Smooth muscle cell (in vitro differentiated cells): Measurements from ENCODE around the gene SLC24A3. TPM values are rescaled to one million over a fixed set of nuclear protein-coding genes. Genes with fewer than 3 reads are reported as not detected.

Experiments
- DNase-seq: peaks from one replicate; lab custom pipeline; 2025; ENCODE audit not compliant: unreplicated experiment; lab: John Stamatoyannopoulos, UW
- H2AFZ ChIP-seq: fragments of 200-600 bp; sonication (generic); 2 replicates; pipeline ENCODE4 v1.6.0; 2016; ENCODE audit warnings: antibody characterized with exemption, low read depth, mild to moderate bottlenecking
- H3F3A ChIP-seq: fragments of 200-600 bp; sonication (generic); 2 replicates; pipeline ENCODE4 v1.6.0; 2017; ENCODE audit warnings: antibody characterized with exemption, low read depth
- H3K27ac ChIP-seq: fragments of 200-600 bp; sonication (generic); 2 replicates; pipeline ENCODE4 v1.5.1; 2016; ENCODE audit warnings: low read depth, mild to moderate bottlenecking
- H3K27me3 ChIP-seq: fragments of 200-600 bp; sonication (generic); 2 replicates; pipeline ENCODE4 v1.6.1; 2016; ENCODE audit warnings: low read depth, mild to moderate bottlenecking
- H3K36me3 ChIP-seq: fragments of 200-600 bp; sonication (generic); 2 replicates; pipeline ENCODE4 v1.5.1; 2016; ENCODE audit warnings: low read depth
- H3K4me1 ChIP-seq: fragments of 200-600 bp; sonication (generic); 2 replicates; pipeline ENCODE4 v1.5.1; 2016; ENCODE audit warnings: low read depth
- H3K4me2 ChIP-seq: fragments of 200-600 bp; sonication (generic); 2 replicates; pipeline ENCODE4 v1.6.0; 2016; ENCODE audit warnings: mild to moderate bottlenecking
- H3K4me3 ChIP-seq: fragments of 200-600 bp; sonication (generic); 2 replicates; pipeline ENCODE4 v1.5.1; 2016; ENCODE audit warnings: mild to moderate bottlenecking
- H3K79me2 ChIP-seq: fragments of 200-600 bp; sonication (generic); 2 replicates; pipeline ENCODE4 v1.6.0; 2016; ENCODE audit warnings: low read depth, mild to moderate bottlenecking
- H3K9ac ChIP-seq: fragments of 200-600 bp; sonication (generic); 2 replicates; pipeline ENCODE4 v1.6.0; 2016; ENCODE audit warnings: low read depth
- H3K9me3 ChIP-seq: fragments of 200-600 bp; sonication (generic); replicated peaks from 2 replicates; pipeline ENCODE4 v1.5.1; 2016; ENCODE audit warnings: low read depth
- H4K20me1 ChIP-seq: fragments of 200-600 bp; sonication (generic); 2 replicates; pipeline ENCODE4 v1.6.0; 2016; ENCODE audit warnings: low read depth
- WGBS: methylation state at CpG from one replicate; pipeline ENCODE4 v1.1.7; 2016; ENCODE audit warnings: low lambda C conversion rate; 5-methylcytosine and 5-hydroxymethylcytosine counted together
- polyA plus RNA-seq: library from polyadenylated mRNA; unstranded; fragments of >200 nt; fragmentation: Nextera tagmentation; extraction: Ambion mirVana; gene quantifications from 2 replicates; pipeline ENCODE4 v1.2.1, GENCODE V29; 2016
- total RNA-seq: library from RNA; depleted of rRNA; stranded (reverse); fragments of >200 nt; gene quantifications from 2 replicates; pipeline ENCODE4 v1.2.3, GENCODE V29; 2014
- TF ChIP-seq, protein P1 (sequence below): fragments of 200-600 bp; sonication (generic); IDR thresholded peaks from 2 replicates; pipeline ENCODE4 v1.5.1; 2017; ENCODE audit warnings: borderline replicate concordance, mild to moderate bottlenecking, antibody characterized with exemption; ENCODE audit not compliant: insufficient read depth, poor library complexity, severe bottlenecking

SLC24A3 gene
- total and polyA plus RNA-seq, 2 experiments from 2014 or later, result 2.5 to 3.2 TPM

DNA sequence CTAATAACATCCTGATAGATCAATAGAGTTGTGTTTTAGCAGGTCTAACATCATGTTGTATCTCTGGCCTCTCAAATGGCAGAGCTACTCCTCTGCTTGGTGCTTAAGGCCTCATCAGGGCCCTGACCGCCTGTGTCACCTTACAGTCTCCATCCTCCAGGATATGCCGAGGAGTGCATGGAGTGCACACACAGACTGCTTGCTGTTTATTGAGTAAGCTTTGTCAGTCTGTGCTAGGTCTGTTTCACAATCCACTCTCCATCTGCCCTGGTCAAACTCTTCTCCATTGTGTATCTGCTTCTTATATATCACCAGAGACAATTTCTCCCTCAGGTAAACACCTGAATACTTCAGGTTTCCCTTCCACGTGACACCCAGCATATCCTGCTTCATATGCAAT lies 136.1 kb downstream of the SLC24A3 start:
- 81% methylated on average over 3 of the region's 3 CpGs for WGBS
- H3K4me2 ChIP-seq, result no peak overlapping the region
- H3K9ac ChIP-seq, result no peak overlapping the region
- no peak for DNase-seq
- H3K4me3 ChIP-seq, result no peak overlapping the region
- H3K36me3 ChIP-seq, result no peaks in the 10 kb centered on the region
- H3K79me2 ChIP-seq, result no peaks in the 10 kb centered on the region
- peaks cover 3% of the 10 kb centered on the region for H3K27me3 ChIP-seq
- H3F3A ChIP-seq, result no peaks in the 10 kb centered on the region
- no peak overlapping the region for H3K27ac ChIP-seq
- no peaks in the 10 kb centered on the region for H4K20me1 ChIP-seq
- no peak overlapping the region for H2AFZ ChIP-seq
- H3K4me1 ChIP-seq, result no peaks in the 10 kb centered on the region
- TF ChIP-seq, protein P1, sequence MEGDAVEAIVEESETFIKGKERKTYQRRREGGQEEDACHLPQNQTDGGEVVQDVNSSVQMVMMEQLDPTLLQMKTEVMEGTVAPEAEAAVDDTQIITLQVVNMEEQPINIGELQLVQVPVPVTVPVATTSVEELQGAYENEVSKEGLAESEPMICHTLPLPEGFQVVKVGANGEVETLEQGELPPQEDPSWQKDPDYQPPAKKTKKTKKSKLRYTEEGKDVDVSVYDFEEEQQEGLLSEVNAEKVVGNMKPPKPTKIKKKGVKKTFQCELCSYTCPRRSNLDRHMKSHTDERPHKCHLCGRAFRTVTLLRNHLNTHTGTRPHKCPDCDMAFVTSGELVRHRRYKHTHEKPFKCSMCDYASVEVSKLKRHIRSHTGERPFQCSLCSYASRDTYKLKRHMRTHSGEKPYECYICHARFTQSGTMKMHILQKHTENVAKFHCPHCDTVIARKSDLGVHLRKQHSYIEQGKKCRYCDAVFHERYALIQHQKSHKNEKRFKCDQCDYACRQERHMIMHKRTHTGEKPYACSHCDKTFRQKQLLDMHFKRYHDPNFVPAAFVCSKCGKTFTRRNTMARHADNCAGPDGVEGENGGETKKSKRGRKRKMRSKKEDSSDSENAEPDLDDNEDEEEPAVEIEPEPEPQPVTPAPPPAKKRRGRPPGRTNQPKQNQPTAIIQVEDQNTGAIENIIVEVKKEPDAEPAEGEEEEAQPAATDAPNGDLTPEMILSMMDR, result no peak
- H3K9me3 ChIP-seq, result no peaks in the 10 kb centered on the region

DNA sequence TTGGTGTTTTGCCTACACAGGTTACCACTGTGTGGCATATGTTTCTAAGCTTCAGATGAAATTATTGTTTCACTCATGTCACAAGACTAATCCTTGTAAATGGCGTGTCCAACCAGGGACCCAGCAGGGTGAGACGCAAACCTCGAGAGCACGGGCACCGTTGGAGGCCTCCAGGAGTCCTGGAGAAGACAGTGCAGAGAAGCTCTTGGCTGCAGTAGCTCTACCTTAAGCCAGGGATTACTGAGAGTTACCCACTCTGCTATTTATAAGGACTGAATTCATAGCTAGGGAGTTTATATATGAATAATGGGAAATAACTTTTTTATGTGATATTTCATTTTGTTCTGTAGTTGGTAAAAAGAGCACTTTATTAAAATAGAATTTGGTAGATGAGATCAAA lies 137.4 kb downstream of the SLC24A3 start:
- TF ChIP-seq, protein P1, result no peak
- Histone ChIP-seq H3K9ac (no peak overlapping the region), H3K27me3 (no peaks in the 10 kb centered on the region), H3K4me1 (no peaks in the 10 kb centered on the region), H3K27ac (no peak overlapping the region), H3K36me3 (no peaks in the 10 kb centered on the region), H2AFZ (no peak overlapping the region), H3K4me2 (no peak overlapping the region), H3K9me3 (no peaks in the 10 kb centered on the region), H3K79me2 (no peaks in the 10 kb centered on the region), H4K20me1 (no peaks in the 10 kb centered on the region), H3F3A (no peaks in the 10 kb centered on the region), H3K4me3 (no peak overlapping the region)
- no peak for DNase-seq
- WGBS, result 93% methylated on average over 5 of the region's 5 CpGs

DNA sequence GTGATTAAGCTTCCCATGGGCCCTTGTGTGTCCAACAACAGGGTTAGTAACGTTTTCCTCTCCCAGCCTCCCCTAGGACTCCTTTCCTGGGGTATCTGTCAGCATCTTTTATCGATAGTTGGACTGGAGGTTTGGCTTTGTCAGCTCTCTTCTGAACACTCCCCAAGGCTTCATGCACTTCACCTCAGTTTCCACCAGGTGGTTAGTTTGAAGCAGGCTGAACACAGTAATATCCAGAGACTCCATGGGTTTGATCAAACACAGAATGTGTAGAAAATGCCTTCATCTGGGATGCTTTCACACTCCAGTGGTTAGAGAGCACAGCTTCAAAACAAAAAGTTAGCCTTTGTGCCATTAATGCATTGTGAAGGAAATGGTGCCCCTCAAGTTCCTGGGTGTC lies 139.1 kb downstream of the SLC24A3 start:
- Histone ChIP-seq H3K4me2 (no peak overlapping the region), H3F3A (no peaks in the 10 kb centered on the region), H3K9ac (no peak overlapping the region), H3K4me3 (no peak overlapping the region), H2AFZ (no peak overlapping the region), H3K27me3 (no peaks in the 10 kb centered on the region), H3K79me2 (no peaks in the 10 kb centered on the region), H3K9me3 (no peaks in the 10 kb centered on the region), H3K36me3 (no peaks in the 10 kb centered on the region), H3K27ac (no peak overlapping the region), H4K20me1 (no peaks in the 10 kb centered on the region), H3K4me1 (no peaks in the 10 kb centered on the region)
- 38% methylated on average over 2 of the region's 2 CpGs for WGBS
- TF ChIP-seq, protein P1, result no peak
- DNase-seq, result no peak

DNA sequence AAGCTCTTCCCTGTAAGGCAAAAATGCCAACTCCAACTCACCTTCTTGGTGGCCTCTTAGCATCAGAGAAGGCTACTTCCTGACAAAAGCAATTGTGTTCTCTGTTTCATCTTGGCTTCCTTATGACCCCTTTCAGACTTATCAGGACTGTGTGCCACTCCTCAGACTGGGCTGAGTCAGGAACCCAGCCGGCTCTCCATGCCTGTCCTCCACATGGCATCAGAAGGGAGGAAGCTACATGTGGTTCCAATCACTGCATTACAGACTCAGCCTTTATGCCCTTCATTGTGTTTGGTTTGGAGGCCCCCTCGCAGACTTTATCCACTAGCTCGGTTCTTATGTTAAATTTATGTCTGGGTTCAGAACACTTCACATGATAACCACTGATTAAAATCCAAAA lies 142.5 kb downstream of the SLC24A3 start:
- H3K36me3 ChIP-seq, result no peaks in the 10 kb centered on the region

More for the DNA sequence above, 142.5 kb downstream of the SLC24A3 start:
- Histone ChIP-seq H3F3A (no peaks in the 10 kb centered on the region), H2AFZ (no peak overlapping the region), H3K27me3 (no peaks in the 10 kb centered on the region), H3K27ac (no peak overlapping the region), H3K4me3 (no peak overlapping the region), H3K79me2 (no peaks in the 10 kb centered on the region), H3K4me2 (no peak overlapping the region), H4K20me1 (no peaks in the 10 kb centered on the region), H3K9me3 (no peaks in the 10 kb centered on the region), H3K9ac (no peak overlapping the region), H3K4me1 (no peaks in the 10 kb centered on the region)
- DNase-seq, result no peak
- TF ChIP-seq, protein P1, result no peak
- 39% methylated on average over 3 of the region's 3 CpGs for WGBS
